ENCODE data around the gene DPPA5. TPM values are rescaled to one million over a fixed set of nuclear protein-coding genes. Genes with fewer than 3 reads are reported as not detected.
A peak's percentile ranks its signal among the peaks of the same experiment; 100 is the strongest.
"Not testable (repeated sequence)": the region's sequence is repeated elsewhere in the genome, so short reads cannot be mapped to it uniquely, and the experiment has no call there.

Gene DPPA5
- total RNA-seq, 1 donor from 2014 or later, result not detected

- H3K9me3 Mint-ChIP-seq (ENCODE audit: low read depth); H3K27me3 Mint-ChIP-seq (ENCODE audit: low read depth); H3K36me3 Mint-ChIP-seq (ENCODE audit: low read depth); DNase-seq (ENCODE audit: low spot score): not testable (repeated sequence)
- Mint-ChIP-seq H3K4me3 (ENCODE audit: unreplicated experiment) (peak overlapping the region; percentile 96), H3K4me1 (ENCODE audit: low read depth) (peaks cover 35% of the 10 kb centered on the region), H3K27ac (ENCODE audit: unreplicated experiment) (peak overlapping the region; percentile 93)
- TF ChIP-seq, protein P1, sequence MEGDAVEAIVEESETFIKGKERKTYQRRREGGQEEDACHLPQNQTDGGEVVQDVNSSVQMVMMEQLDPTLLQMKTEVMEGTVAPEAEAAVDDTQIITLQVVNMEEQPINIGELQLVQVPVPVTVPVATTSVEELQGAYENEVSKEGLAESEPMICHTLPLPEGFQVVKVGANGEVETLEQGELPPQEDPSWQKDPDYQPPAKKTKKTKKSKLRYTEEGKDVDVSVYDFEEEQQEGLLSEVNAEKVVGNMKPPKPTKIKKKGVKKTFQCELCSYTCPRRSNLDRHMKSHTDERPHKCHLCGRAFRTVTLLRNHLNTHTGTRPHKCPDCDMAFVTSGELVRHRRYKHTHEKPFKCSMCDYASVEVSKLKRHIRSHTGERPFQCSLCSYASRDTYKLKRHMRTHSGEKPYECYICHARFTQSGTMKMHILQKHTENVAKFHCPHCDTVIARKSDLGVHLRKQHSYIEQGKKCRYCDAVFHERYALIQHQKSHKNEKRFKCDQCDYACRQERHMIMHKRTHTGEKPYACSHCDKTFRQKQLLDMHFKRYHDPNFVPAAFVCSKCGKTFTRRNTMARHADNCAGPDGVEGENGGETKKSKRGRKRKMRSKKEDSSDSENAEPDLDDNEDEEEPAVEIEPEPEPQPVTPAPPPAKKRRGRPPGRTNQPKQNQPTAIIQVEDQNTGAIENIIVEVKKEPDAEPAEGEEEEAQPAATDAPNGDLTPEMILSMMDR (IDR thresholded peaks at IDR 0.05), result peak; percentile 36
Measured at GRCh38 chr6:73310503-73310845, 43.6 kb downstream of the DPPA5 start.

GRCh38 chr6:73309785-73310502 is 44.1 kb downstream of the DPPA5 start:
- Mint-ChIP-seq H3K36me3 (ENCODE audit: low read depth) (peaks cover 8% of the 10 kb centered on the region), H3K27ac (ENCODE audit: unreplicated experiment) (peak overlapping the region; percentile 93), H3K4me1 (ENCODE audit: low read depth) (peaks cover 35% of the 10 kb centered on the region), H3K9me3 (ENCODE audit: low read depth) (peaks cover 3% of the 10 kb centered on the region), H3K27me3 (ENCODE audit: low read depth) (no peaks in the 10 kb centered on the region), H3K4me3 (ENCODE audit: unreplicated experiment) (peak overlapping the region; percentile 96)
- TF ChIP-seq, protein P1 (IDR thresholded peaks at IDR 0.05), result peak; percentile 86
- no peak for DNase-seq (ENCODE audit: low spot score)

DNA sequence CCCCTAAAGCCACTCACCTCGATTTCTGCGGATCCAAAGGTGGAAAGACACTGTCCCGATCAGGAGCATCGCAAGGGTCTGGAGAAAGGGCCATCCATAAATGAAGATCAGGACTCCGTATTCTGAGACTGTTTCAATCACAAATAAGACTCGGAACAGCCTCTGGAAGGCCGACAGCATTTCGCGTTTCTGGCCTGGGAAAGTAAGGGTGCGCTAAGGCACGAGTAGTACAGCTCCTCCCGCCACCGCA is 44.6 kb downstream of the DPPA5 start:
- H3K4me3 Mint-ChIP-seq (ENCODE audit: unreplicated experiment), result peak overlapping the region; percentile 96
- H3K27ac Mint-ChIP-seq (ENCODE audit: unreplicated experiment), result peak overlapping the region; percentile 93

DNA sequence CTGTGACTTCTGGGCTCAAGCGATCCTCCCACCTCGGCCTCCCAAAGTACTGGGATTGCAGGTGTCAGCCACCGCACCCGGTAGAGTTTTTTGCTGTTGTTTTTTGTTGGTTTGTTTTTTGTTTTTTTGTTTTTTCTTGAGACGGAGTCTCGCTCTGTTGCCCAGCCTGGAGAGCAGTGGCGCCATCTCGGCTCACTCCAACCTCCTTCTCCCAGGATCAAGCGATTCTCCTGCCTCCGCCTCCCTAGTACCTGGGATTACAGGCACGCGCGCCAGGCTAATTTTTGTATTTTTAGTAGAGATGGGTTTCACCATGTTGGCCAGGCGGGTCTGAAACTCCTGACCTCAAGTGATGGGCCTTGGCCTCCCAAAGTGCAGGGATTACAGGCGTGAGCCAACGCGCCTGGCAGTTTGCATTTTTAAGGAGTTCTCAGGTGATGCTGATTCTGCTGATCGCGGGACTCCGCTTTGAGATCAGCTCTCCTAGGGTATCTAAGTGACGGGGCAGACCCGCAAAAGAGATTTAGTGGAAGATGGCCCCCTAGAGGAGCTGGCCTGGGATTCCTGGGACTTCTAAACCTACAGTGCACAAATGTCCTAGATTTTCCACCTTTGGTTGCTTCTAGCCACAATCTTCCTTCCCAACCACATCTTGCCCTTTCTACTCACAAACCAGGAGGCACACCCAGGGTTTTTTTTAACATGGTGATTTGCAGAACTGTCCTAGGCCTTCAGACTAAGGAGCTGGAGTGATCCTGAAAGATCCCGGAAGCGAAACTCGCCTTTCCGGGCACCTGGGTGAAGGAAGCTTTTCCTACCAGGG is 45.2 kb downstream of the DPPA5 start:
- H3K9me3 Mint-ChIP-seq (ENCODE audit: low read depth), result peaks cover 3% of the 10 kb centered on the region
- peak overlapping the region; percentile 96 for H3K4me3 Mint-ChIP-seq (ENCODE audit: unreplicated experiment)
- TF ChIP-seq, protein P1 (IDR thresholded peaks at IDR 0.05), result peak; percentile 64
- H3K36me3 Mint-ChIP-seq (ENCODE audit: low read depth), result peaks cover 8% of the 10 kb centered on the region
- no peak for DNase-seq (ENCODE audit: low spot score)
- no peaks in the 10 kb centered on the region for H3K27me3 Mint-ChIP-seq (ENCODE audit: low read depth)
- H3K27ac Mint-ChIP-seq (ENCODE audit: unreplicated experiment), result peak overlapping the region; percentile 93
- H3K4me1 Mint-ChIP-seq (ENCODE audit: low read depth), result peaks cover 35% of the 10 kb centered on the region

More for the DNA sequence above, 44.6 kb downstream of the DPPA5 start:
- no peak for DNase-seq (ENCODE audit: low spot score)
- no peaks in the 10 kb centered on the region for H3K27me3 Mint-ChIP-seq (ENCODE audit: low read depth)
- H3K36me3 Mint-ChIP-seq (ENCODE audit: low read depth), result peaks cover 8% of the 10 kb centered on the region
- peaks cover 35% of the 10 kb centered on the region for H3K4me1 Mint-ChIP-seq (ENCODE audit: low read depth)
- H3K9me3 Mint-ChIP-seq (ENCODE audit: low read depth), result peaks cover 3% of the 10 kb centered on the region
- TF ChIP-seq, protein P1 (IDR thresholded peaks at IDR 0.05), result no peak

GRCh38 chr6:73303773-73304172 is 50.3 kb downstream of the DPPA5 start:
- not testable (repeated sequence) for H3K9me3 Mint-ChIP-seq (ENCODE audit: low read depth); H3K4me3 Mint-ChIP-seq (ENCODE audit: unreplicated experiment); DNase-seq (ENCODE audit: low spot score); H3K27ac Mint-ChIP-seq (ENCODE audit: unreplicated experiment); H3K27me3 Mint-ChIP-seq (ENCODE audit: low read depth)
- H3K36me3 Mint-ChIP-seq (ENCODE audit: low read depth), result peaks cover 15% of the 10 kb centered on the region
- peaks cover 18% of the 10 kb centered on the region for H3K4me1 Mint-ChIP-seq (ENCODE audit: low read depth)

Other genes starting within 250 kb of the DPPA5 start
- gene KHDC1L, start 128.8 kb downstream of the DPPA5 start, total RNA-seq, result not detected in 3 replicates
- 4.0 to 4.5 TPM (median 4.3 TPM) in 3 replicates for gene KHDC1, start 91.1 kb downstream of the DPPA5 start, total RNA-seq
- 0.41 TPM in 1 of 3 replicates, not detected in the others for gene KHDC3L, start 8.4 kb upstream of the DPPA5 start, total RNA-seq
- gene OOEP, start 15.6 kb upstream of the DPPA5 start, total RNA-seq, result not detected in 3 replicates
- gene DDX43, start 40.6 kb upstream of the DPPA5 start, total RNA-seq, result not detected in 3 replicates
- 1.0 to 1.7 TPM (median 1.6 TPM) in 3 replicates for gene CGAS, start 98.0 kb upstream of the DPPA5 start, total RNA-seq
- gene MTO1, start 107.5 kb upstream of the DPPA5 start, total RNA-seq, result 18.4 to 26.0 TPM (median 25.6 TPM) in 3 replicates
- gene EEF1A1, start 166.8 kb upstream of the DPPA5 start, total RNA-seq, result 8,230 to 8,902 TPM (median 8,643 TPM) in 3 replicates